Hippocampal formation (tissue), 2 donors: ENCODE results near the gene GNGT2.
"Not testable (repeated sequence)": the region's sequence is repeated elsewhere in the genome, so short reads cannot be mapped to it uniquely, and the experiment has no call there.

ENCODE experiments used
- DNase-seq, 2 donors: peaks; one replicate each; lab custom pipeline; 2025; lab: John Stamatoyannopoulos, UW

The GNGT2 gene

DNA sequence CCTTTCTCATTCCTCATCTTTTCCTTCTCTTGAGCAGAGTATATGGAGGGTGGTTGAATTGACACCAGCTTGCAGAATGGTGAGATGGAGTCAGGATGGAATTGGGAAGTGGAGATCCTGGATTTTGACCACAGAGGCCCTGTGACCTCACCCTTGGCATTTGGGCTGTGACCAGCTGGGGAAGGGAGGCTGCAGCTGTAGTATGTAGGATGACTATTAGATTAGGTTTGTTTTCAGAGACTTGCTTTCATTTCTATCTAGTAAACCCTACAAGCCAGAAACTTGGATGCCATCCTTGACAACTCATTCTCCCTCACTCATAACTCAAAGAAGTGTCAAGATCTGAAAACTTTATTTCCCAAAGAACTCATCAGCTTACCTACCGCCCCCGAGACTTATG is 5.9 kb downstream of the GNGT2 start:
- DNase-seq: no peak

DNA sequence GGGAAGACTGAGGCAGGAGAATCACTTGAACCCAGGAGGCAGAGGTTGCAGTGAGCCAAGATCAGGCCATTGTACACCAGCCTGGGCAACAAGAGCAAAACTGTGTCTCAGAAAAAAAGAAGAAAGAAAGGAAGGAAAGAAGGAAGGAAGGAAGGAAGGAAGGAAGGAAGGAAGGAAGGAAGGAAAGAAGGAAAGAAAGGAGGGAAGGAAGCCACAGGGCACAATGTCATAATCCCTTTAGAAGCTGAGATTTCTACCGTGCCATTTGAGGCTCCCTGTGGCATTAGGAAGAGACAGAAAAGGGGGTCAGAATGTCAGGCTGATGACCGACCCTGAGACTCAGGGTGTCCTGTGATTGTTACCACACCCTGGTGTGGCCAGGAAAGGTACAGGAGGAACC is 6.6 kb downstream of the GNGT2 start:
- no peak for DNase-seq

DNA sequence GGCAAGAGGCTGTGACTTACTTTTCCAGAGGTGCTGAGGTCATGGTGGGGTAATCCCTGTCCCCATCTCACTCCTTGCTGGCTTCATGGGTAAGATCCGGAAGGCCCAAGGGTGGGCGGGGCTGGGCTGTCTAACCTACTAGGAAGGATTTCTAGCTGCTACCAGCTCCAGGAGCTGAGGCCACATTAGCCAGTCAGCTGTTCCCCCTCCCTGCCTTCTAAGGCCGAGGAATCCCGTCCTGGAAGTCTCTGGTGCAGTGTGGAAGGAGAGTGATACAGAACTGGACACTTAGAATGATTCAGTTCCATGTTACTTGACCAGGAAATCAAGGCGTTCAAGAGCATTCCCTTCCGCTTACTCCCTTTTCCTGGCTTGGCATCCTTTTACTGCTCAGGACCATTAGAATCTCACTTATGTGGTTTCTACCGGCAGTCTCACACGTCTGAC is 8.9 kb downstream of the GNGT2 start:
- DNase-seq: no peak

DNA sequence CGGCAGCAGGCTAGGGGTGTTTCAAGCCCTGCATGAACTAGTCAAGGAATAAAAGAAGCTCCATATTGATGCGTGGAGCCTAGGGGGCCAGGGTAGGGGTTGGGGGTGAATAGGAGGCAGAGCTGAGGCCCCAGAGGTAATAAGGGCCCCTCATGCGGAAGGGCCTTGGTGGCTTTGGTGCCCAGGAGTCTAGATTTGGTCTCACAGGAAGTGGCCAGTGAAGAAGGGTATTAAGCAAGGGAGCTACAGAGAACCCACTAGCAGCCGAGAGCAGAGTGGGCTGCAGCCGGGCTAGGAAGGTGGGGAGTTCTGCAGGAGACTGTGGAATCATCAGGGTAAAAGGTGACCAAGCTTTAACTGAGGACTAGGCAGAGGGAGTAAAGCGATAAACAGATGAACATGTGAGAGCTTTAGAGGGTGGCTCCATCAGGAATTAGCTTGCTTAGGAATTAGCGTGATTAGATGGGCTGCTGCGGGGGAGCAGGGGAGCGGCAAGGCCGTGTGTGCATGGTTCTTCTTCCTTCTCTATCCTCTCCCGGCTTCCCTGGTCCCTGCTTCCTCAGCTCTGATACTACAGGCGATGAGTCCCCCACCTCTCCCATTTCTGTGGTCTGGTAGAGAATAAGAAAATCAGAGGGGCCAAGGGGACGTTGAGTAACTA is 9.8 kb downstream of the GNGT2 start:
- no peak for DNase-seq

DNA sequence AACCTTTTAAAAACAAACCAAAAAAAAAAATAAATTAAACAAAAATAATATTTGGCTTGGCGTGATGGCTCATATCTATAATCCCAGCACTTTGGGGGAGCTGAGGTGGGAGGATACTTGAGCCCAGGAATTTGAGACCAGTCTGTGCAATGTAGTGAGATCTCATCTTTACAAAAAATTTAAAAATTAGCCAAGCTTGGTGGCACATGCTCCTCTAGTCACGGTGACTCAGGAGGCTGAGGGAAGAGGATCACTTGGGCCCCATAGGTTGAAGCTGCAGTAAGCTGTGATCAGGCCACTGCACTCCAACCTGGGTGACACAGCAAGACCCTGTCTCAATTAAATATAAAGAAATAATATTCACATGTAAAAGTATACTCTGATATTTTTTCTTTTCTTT is 12.2 kb downstream of the GNGT2 start:
- no peak for DNase-seq

DNA sequence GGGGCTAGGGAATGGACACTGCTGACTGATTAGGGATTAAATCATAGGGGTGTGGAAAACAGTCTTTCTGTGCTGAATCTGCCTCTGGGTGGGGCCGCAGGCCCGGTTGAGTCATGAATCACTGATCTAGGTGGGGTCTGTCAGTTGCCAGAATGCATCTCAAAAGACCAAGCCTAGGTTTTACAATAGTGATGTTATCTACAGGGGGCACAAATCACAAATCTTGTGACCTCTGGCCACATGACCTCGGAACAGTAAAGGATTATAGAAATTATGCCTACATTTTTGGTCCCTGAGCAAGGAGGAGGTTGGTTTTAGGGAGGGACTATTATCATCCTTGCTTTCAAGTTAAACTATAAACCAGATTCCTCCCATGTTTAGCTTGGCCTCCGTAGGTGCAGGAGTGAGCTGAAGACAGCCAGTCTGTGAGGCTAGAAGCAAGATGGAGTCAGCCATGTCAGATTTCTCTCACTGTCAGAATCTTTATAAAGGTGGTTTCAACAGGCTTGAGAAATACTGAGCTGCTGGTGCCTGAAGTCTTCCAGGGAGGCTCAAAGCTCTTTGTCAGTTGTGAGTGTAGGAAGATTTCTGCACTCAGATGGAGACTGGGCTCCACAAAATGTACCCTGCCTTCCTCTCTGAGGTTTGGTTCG is 12.9 kb downstream of the GNGT2 start:
- no peak for DNase-seq

DNA sequence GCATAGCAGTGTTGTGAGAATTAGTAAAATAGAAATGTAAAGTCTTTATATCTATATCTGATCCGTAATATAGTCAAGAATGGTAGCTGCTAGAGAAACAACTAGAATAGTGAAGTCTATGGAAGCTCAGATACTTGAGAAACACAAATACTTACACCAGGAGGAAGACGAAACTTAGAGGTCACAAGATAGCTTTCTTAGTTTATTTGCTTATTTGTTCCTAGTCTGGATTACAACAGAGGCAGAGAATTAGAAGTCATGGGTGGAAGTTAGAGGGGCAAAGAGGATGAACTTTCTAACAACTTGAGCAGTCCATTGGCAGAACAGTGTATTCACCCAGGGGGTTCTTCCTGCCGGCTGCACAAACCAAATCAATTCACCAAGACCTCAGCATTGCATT is 13.9 kb downstream of the GNGT2 start:
- no peak for DNase-seq

DNA sequence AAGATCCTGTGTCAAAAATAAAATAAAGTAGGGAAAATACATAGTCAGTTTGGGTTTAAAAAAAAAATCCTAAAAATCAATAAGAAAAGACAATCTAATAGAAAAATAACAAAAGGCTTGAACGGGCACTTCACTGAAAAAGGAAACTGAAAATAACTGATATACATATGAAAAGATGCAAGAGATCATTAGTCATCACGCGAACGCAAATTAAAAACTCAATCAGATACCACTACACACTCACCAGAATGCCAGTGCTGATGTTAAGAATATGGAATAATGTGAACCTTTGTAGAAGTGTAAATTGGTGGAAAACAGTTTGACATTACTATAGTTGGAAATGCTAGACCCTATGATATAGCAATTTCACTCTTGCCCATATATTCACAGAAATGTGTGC is 14.6 kb downstream of the GNGT2 start:
- no peak for DNase-seq

DNA sequence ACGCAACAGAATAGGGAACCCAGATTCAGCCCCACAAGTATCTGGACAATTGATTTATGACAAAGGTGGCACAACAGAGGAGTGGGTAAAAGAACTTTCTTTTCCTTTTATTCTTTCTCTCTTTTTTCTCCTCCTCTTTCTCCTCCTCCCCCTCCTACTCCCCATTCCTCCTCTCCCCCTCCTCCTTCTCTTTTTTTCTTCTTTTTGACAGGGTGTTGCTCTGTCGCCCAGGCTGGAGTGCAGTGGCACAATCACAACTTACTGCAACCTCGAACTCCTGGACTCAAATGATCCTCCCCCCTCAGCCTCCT is 16.1 kb downstream of the GNGT2 start:
- DNase-seq: no peak

DNA sequence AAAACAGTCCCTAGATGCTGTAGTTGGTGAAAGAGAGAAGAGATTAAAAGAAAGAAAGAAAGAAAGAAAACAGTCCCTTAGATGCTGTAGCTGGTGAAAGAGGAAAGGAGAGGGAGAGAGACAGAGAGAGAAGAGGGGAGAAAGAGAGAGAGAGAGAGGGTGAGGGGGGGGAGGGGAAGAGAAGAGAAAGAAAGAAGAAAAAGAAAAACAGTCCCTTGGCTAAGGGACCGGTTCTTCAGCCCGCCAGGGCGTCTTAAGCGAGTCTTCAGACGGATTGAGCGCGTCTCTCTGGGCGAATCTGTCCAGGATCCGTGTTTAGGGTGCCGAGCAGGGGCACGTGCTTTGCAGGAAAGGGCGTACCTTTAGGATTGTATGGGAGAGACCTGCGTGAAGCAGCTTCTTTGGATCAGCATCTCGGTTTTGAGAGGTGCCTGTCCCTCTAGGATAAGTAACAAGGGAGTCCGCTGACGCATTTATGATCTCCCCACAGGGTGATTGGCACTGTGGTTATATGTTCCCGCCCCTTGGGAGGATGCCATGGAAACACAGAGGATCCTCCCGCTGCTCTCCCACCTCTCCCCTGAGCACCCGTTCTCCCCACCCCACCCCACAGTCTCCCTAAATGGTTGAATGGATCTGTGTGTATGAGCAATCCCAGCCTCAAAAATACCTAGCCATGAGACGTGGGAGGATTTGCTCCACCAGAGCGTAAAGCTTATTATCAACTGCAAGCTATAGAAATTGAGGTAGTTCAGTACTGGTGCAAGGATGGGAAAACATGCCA is 16.7 kb downstream of the GNGT2 start:
- DNase-seq: peak; percentile 42 to 43

DNA sequence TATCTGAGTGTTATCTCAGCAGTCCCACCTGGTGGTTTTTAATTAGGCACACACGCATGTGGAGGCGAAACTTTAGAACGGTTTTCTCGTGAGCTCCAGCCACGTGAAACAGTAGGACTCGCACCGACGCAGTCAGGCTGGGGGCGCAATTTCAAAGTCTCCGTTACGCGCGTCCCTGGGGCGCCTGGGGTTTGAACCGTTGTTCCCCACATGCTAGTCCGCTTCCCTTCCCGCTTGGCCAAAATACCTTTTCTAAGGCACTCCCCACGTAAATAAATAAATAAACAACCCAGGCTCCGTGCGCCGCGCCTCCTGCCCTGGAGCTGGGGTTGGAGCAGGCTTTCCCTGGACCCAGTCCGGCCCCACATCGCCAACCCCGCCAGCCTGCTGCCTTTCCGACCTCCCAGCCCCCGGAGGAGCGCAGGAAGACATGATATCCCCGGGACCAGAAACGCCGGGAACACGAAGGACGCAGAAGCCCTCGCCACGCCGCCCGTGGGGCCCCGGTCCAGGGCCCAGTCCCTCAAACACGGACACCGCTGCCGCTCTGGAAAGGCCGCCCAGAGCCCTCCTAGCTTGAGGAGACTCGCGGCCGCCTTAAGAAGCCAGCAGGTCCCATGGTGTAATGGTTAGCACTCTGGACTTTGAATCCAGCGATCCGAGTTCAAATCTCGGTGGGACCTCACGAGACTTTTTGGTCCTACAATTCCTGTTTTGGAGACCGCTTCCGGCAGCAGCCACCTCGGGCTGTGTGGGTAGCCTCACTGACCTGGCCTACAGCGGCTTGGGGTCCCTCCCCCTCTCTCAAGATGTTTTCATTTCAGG is 18.2 kb downstream of the GNGT2 start:
- peak; percentile 84 to 93 for DNase-seq

DNA sequence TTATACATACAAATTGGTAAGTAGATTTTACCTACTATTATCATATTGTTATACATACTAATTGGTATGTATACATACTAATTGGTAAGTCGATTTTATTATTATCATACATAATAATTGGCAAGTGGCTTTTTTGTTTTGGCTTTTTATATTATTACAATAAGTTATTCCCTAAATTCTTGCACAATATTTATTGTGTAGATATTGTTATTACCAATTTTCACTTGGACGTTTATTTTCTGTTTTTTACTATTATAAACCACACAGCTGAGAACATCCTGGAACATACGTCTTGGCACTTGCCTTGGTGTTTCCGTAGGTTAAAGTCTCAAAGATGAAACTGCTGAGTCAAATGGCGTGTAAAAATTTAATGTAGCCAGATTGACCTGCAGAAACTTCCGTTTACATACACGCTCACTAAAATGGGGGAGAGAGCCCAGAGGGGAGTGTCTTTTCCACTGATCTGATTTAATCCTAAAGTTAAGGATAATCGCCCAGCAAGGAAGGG is 18.9 kb downstream of the GNGT2 start:
- no peak for DNase-seq

DNA sequence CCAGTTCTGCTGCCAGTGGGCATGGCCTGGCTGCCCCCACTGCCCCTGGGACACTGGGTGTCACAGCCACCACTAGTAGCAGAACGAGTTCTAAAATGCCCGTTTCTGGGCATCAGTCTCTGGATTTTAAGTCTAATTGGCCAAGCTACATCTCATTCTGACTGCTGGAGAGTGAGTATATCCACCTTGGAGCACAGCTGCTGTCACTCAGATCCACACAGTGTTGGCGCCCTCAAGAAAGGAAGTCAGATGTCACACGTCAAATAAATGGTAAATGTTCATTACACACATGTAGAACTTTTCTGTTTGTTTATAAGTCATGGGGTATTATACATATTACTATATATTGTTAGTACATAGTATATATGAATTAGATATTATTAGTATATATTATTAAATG is 19.4 kb downstream of the GNGT2 start:
- DNase-seq: no peak

DNA sequence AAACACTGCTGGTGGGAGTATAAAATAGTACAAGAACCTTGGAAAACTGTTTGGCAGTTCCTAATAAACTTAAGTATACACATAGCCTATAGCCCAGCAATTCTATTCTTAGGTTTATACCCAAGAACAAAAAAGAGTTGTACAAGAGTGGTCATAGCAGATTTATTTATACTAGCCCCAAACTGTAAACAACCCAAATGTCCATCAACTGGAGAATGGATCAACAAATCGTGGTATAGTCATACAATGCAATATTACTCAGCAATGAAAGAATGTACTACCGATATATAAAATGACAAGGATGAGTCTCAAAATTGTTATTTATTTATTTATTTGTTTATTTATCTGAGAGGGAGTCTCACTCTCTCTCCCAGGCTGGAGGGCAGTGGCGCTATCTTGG is 23.1 kb downstream of the GNGT2 start:
- DNase-seq: no peak

DNA sequence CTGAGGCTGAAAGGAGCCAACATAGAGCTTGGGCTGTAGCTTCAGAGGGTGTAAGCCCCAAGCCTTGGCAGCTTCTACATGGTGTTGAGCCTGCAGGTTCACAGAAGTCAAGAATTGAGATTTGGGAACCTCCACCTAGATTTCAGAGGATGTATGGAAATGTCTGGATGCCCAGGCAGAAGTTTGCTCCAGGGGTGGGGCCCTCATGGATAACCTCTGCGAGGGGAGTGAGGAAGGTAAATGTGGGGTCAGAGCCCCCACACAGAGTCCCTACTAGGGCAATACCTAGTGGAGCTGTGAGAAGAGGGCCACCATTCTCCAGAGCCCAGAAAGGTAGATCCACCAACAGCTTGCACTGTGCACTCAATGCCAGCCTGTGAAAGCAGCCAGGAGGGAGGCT is 25.0 kb downstream of the GNGT2 start:
- not testable (repeated sequence) for DNase-seq

DNA sequence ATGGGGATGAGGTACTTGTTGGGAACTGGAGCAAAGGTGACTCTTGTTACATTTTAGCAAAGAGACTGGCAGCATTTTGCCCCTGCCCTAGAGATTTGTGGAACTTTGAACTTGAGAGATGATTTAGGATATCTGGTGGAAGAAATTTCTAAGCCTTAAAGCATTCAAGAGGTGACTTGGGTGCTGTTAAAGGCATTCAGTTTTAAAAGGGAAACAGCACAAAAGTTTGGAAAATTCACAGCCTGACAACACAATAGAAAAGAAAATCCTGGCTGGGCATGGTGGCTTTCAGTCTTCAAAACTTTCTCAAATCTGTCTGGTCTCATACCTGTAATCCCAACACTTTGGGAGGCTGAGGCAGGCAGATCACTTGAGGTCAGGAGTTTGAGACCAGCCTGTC is 25.9 kb downstream of the GNGT2 start:
- not testable (repeated sequence) for DNase-seq

DNA sequence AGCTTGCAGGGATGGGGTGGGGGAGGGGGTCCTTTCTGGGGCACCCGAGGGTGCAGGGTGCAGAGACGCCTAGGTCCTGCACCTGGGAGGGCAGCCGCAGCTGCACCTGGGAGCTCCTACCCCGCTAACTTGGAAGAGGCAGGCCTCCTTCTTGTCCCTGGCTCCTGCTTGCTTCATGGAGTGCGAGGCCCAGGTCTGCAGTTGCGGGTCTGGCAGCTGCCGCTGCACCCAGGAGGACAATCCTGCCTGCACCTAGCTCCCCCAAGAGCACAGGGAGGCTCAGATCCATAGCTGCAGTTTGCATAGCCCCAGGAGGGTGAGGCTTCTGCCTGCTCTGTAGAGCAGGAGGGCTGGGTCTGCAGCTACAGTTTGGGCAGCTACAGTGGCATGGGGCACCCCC is 26.6 kb downstream of the GNGT2 start:
- DNase-seq: no peak

DNA sequence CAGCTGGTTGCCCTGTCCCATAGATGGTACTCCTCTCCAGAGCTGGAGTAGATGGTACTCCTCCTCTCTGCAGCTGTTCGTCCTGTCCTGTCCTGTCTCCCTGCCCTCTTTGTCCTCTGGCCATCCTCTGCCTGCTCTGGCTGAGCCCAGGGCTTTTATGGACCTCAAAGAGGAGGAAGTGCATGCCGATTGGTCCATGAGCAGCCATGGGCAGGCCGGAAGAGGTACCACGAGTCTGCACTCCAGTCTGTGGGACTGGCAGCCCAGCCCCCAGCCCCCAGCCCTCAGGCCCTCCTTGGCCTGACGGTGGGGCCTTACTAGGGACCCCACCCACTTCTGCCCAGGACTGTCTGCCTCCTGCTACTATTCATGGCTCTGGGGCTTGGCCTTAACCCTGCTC is 27.0 kb downstream of the GNGT2 start:
- no peak for DNase-seq

DNA sequence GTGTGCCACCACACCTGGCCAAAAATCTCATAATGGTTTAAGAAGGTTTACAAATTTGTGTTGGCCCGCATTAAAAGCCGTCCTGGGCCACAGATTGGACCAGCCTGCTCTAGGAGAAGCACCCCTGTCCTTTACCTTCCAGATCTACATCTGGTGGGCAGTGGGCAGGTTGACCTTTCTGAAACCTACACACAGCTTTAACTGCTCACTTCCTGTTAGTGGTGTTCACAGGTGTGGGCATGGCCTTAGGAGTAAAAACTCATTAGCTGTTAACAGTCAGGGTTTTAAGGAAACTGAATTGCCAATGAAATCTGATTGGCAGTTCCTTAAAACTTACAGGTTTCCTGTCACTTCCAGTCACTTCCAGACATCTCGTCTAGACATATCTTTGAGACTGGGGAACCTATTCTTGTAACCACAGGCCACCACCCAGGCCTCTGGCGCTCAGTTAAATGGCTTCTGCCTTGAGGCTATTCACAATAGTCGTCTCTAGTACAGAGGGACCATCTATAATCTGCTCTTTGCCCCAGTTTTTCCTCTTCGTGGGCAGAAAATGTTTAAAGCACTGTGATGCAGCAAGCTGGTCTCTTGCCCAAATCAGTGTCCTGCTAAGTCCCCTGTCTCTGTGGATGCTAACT is 29.3 kb downstream of the GNGT2 start:
- DNase-seq: no peak

DNA sequence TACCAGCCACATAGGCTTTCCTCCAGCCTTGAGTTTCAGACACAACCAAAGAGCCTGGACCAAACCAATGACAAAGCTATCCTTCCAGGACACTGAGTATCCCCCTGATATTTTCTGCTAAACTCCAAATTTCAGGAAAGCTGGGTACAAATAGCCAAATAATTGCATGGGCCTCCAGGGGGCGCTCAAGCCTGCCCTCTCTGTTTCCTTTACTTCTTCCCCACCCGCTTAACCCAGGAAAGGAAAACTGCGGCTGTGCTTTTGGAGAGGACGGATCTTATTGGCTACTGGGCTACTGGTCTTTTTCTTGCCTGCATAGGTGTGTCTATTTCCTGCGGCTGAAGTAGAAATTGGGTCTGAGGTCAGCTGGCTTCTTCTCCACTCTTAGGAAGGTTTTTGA is 30.1 kb downstream of the GNGT2 start:
- peak; percentile 7 to 14 for DNase-seq

DNA sequence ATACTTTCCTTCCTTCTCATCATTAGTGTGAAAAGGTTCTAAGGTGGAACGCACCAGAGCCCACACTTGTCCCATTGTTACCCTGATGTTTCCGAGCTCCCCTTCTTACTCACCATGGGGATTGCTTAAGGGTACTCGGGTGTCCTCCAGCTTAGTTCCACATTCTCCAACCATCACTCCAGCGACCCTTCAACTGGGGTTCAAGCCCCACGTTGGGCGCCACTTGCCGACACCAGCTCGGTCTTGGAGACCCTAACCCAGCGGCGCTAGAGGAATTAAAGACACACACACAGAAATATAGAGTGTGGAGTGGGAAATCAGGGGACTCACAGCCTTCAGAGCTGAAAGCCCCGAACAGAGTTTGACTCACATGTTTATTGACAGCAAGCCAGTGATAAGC is 34.4 kb downstream of the GNGT2 start:
- not testable (repeated sequence) for DNase-seq

DNA sequence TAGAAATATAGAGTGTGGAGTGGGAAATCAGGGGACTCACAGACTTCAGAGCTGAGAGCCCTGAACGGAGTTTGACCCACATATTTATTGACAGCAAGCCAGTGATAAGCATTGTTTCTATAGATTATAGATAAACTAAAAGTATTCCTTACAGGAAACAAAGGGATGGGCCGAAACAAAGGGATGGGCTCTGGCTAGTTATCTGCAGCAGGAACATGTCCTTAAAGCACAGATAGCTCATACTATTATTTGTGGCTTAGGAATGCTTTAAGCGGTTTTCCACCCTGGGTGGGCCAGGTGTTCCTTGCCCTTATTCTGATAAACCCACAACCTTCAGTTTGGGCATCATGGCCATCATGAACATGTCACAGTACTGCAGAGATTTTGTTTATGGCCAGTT is 39.7 kb downstream of the GNGT2 start:
- DNase-seq: not testable (repeated sequence)
